ENCODE results near the gene TBRG4. TPM values are rescaled to one million over a fixed set of nuclear protein-coding genes. Genes with fewer than 3 reads are reported as not detected.

Gene TBRG4
- total and polyA plus RNA-seq, 2 experiments from 2014 or later = 44.5 to 54.6 TPM

DNA sequence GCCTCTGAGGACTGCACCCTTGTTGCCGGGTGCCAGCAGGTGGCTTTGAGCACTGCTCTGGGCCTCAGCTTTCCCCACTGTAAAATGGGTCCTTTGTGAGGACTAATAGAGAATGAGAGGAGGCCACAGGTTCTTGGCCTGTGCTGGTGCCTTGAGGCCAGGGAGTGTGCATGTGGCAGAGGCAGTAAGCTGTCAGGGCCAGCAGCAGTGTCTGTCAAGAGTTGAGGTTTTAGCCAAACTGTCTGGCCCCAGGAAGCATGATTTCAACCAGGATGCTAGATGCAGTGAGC lies 36.2 kb downstream of the TBRG4 start:
- Histone ChIP-seq H3K4me2 (no peak overlapping the region), H3K4me3 (no peak overlapping the region), H3K79me2 (no peaks in the 10 kb centered on the region), H3K9me2 (replicated peaks; ENCODE audit: insufficient read depth) (no peaks in the 10 kb centered on the region), H3K9me3 (ENCODE audit: low read depth) (no peaks in the 10 kb centered on the region), H3K27me3 (no peaks in the 10 kb centered on the region), H3K27ac (no peak overlapping the region), H3K36me3 (replicated peaks; ENCODE audit: insufficient read depth, low read depth) (no peaks in the 10 kb centered on the region), H2AFZ (no peak overlapping the region), H3K4me1 (ENCODE audit: insufficient read depth) (no peaks in the 10 kb centered on the region), H4K20me1 (ENCODE audit: insufficient read depth, poor library complexity, severe bottlenecking) (no peaks in the 10 kb centered on the region)
- 94% methylated on average over 1 of the region's 1 CpG for WGBS (ENCODE audit: low lambda C conversion rate, missing lambda C conversion rate)
- no peak for DNase-seq (ENCODE audit: low spot score)
- TF ChIP-seq, protein P1, sequence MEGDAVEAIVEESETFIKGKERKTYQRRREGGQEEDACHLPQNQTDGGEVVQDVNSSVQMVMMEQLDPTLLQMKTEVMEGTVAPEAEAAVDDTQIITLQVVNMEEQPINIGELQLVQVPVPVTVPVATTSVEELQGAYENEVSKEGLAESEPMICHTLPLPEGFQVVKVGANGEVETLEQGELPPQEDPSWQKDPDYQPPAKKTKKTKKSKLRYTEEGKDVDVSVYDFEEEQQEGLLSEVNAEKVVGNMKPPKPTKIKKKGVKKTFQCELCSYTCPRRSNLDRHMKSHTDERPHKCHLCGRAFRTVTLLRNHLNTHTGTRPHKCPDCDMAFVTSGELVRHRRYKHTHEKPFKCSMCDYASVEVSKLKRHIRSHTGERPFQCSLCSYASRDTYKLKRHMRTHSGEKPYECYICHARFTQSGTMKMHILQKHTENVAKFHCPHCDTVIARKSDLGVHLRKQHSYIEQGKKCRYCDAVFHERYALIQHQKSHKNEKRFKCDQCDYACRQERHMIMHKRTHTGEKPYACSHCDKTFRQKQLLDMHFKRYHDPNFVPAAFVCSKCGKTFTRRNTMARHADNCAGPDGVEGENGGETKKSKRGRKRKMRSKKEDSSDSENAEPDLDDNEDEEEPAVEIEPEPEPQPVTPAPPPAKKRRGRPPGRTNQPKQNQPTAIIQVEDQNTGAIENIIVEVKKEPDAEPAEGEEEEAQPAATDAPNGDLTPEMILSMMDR (IDR thresholded peaks at IDR 0.05; ENCODE audit: poor library complexity) = no peak
- TF ChIP-seq EZH2 (IDR thresholded peaks at IDR 0.05; ENCODE audit: borderline replicate concordance) = no peak
- no peak for TF ChIP-seq EZH2phosphoT487 (IDR thresholded peaks at IDR 0.05; ENCODE audit: low read depth, severe bottlenecking, unreplicated experiment)

DNA sequence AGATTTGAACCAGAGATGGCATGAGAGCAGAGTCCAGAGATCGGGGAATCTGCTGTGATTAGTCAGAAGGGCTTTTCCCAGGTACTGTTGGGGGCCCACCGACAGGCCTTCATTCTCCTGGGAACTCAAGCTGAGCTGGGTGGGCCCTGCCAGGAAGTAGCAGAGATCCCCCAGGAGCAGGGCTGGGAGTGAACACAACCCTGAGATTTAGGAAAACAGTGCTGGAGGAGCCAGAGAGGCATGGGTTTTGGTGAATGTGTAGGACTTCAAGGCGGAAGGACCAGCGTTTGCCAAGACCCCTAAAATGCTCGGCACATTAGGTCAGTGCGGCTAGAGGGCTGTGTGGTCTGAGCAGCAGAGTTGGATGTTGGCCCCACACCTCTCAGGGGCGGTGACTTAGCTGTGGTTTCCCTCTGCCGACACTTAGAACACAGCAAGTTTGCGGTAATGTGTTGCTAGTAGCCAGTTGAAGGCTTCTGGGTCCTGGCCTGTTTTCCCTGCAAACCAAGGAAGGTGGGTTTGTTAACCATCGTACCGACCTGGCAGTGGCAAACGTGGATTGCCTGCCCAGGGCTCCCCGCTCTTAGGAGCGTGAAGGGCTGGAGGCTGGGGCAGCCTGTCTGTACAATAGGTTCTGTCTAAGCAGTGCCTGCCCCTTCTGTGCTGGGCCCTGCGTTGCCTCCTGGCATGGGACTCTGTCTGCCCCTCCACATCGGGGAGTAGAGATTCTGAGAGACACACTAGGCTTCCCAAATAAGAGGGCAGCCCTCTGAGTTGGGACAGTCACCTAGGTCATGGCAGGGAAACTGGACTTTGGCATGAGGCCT lies 36.8 kb downstream of the TBRG4 start:
- Histone ChIP-seq H3K36me3 (replicated peaks; ENCODE audit: insufficient read depth, low read depth) (no peaks in the 10 kb centered on the region), H3K27me3 (no peaks in the 10 kb centered on the region), H3K9me3 (ENCODE audit: low read depth) (no peaks in the 10 kb centered on the region), H3K27ac (no peak overlapping the region), H3K9me2 (replicated peaks; ENCODE audit: insufficient read depth) (no peaks in the 10 kb centered on the region), H3K79me2 (no peaks in the 10 kb centered on the region), H3K4me1 (ENCODE audit: insufficient read depth) (no peaks in the 10 kb centered on the region), H3K4me2 (no peak overlapping the region), H2AFZ (no peak overlapping the region), H4K20me1 (ENCODE audit: insufficient read depth, poor library complexity, severe bottlenecking) (no peaks in the 10 kb centered on the region), H3K4me3 (no peak overlapping the region)
- WGBS (ENCODE audit: low lambda C conversion rate, missing lambda C conversion rate) = 92% methylated on average over 16 of the region's 16 CpGs
- TF ChIP-seq, protein P1 (IDR thresholded peaks at IDR 0.05; ENCODE audit: poor library complexity) = no peak
- TF ChIP-seq EZH2phosphoT487 (IDR thresholded peaks at IDR 0.05; ENCODE audit: low read depth, severe bottlenecking, unreplicated experiment) = no peak
- no peak for TF ChIP-seq EZH2 (IDR thresholded peaks at IDR 0.05; ENCODE audit: borderline replicate concordance)
- DNase-seq (ENCODE audit: low spot score) = no peak

GRCh38 chr7:45073786-45074527 lies 37.5 kb downstream of the TBRG4 start:
- no peak for TF ChIP-seq EZH2 (IDR thresholded peaks at IDR 0.05; ENCODE audit: borderline replicate concordance)
- TF ChIP-seq, protein P1 (IDR thresholded peaks at IDR 0.05; ENCODE audit: poor library complexity) = no peak
- TF ChIP-seq EZH2phosphoT487 (IDR thresholded peaks at IDR 0.05; ENCODE audit: low read depth, severe bottlenecking, unreplicated experiment) = no peak
- no peak for DNase-seq (ENCODE audit: low spot score)
- no peaks in the 10 kb centered on the region for H3K27me3 ChIP-seq
- no peaks in the 10 kb centered on the region for H3K9me3 ChIP-seq (ENCODE audit: low read depth)
- WGBS (ENCODE audit: low lambda C conversion rate, missing lambda C conversion rate) = 92% methylated on average over 14 of the region's 15 CpGs
- no peaks in the 10 kb centered on the region for H4K20me1 ChIP-seq (ENCODE audit: insufficient read depth, poor library complexity, severe bottlenecking)
- no peak overlapping the region for H3K4me2 ChIP-seq
- H3K36me3 ChIP-seq (replicated peaks; ENCODE audit: insufficient read depth, low read depth) = no peaks in the 10 kb centered on the region
- H3K4me3 ChIP-seq = no peak overlapping the region
- no peaks in the 10 kb centered on the region for H3K79me2 ChIP-seq
- H3K4me1 ChIP-seq (ENCODE audit: insufficient read depth) = no peaks in the 10 kb centered on the region
- H3K9me2 ChIP-seq (replicated peaks; ENCODE audit: insufficient read depth) = no peaks in the 10 kb centered on the region
- no peak overlapping the region for H3K27ac ChIP-seq
- H2AFZ ChIP-seq = no peak overlapping the region

Data from hepatocyte (in vitro differentiated cells).